ENCODE data around the gene ICE1.

DNA sequence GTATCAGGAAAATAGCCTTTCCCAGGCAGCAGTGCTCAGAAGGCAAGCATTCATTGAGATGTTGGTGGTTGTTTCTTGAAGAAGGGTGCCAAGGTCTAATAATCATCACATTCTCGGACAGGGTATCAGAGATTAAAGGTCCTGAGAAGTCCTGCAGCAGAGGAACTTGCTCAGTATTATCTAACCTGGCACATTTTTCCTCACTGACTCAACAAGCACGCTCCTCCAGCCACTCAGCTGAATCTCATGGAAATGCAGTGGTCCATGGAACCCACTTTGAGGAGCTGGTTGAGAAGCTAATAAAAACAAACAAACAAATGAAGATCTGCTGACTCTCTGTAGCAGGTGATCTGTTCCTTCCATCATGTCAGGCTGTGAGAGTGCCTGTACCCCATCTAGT, 35.3 kb upstream of the ICE1 start:
- TF ChIP-seq, protein P1, sequence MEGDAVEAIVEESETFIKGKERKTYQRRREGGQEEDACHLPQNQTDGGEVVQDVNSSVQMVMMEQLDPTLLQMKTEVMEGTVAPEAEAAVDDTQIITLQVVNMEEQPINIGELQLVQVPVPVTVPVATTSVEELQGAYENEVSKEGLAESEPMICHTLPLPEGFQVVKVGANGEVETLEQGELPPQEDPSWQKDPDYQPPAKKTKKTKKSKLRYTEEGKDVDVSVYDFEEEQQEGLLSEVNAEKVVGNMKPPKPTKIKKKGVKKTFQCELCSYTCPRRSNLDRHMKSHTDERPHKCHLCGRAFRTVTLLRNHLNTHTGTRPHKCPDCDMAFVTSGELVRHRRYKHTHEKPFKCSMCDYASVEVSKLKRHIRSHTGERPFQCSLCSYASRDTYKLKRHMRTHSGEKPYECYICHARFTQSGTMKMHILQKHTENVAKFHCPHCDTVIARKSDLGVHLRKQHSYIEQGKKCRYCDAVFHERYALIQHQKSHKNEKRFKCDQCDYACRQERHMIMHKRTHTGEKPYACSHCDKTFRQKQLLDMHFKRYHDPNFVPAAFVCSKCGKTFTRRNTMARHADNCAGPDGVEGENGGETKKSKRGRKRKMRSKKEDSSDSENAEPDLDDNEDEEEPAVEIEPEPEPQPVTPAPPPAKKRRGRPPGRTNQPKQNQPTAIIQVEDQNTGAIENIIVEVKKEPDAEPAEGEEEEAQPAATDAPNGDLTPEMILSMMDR (conservative IDR thresholded peaks at IDR 0.05), result no peak
- no peak for TF ChIP-seq EZH2 (IDR thresholded peaks at IDR 0.05; ENCODE audit: low read depth)
